ENCODE results near the gene TCP10L.

TCP10L gene

DNA sequence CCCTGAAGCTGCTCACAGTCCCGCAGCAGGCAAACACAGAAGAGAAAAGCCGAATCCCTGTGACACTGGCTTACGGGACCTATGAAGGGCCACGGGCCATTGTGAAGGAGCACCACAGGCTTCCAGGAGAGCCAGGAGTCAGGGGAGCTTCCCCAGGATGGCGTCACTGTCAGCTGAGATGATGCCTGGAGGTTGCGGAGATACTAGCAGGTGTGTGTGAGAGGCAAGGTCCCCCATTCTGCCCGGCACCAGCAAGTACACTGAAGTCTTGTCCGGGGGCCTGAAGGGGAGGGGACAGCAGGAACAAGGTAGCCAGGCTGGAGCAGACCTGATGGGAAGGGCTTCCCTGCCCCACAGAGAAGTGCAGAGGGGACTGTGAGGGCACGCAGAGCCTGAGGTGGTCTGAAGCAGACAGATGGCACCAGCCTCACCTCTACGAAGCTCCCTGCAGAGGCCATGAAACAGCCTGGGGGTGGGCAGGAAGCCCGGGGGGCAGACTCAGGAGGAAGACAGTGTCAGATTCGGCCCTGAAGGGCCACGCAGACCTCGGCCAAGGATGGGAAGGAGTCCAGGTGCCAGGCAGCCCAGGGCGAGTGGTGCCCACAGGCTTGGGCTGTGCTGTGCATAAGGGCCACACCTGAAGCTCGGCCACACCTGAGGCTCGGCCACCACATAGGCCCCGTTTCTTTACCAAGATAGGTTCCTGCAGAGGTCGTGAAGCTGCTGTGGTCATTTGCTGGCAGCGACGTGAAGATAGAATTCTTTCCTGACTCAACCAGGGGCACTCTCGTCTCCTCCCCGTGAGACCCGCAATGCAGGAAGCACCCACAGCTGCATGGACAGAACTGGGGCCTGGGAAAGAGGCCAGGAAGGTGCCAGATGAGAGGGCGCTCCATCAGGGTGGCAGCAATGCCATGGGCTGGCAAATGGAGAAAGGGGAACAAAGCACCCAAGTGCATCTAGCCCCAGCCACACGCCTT lies 10.1 kb downstream of the TCP10L start:
- no peak overlapping the region for H3K18ac ChIP-seq (ENCODE audit: low read depth in 1 of 2, low read length in 2 of 2)
- no peak overlapping the region for H2BK12ac ChIP-seq (ENCODE audit: low read length in 2 of 2)
- H2BK120ac ChIP-seq (ENCODE audit: low read depth, low read length) = no peak overlapping the region
- no peak overlapping the region for H2AK5ac ChIP-seq (ENCODE audit: low read length, severe bottlenecking)
- no peaks in the 10 kb centered on the region for H3K9me3 ChIP-seq (ENCODE audit: control insufficient read depth, low read length)
- H2BK5ac ChIP-seq (ENCODE audit: low read depth, low read length, poor library complexity, severe bottlenecking) = no peak overlapping the region
- H3K14ac ChIP-seq (ENCODE audit: low read length in 2 of 2) = no peak overlapping the region
- H3K4ac ChIP-seq (ENCODE audit: low read depth in 1 of 2, low read length in 2 of 2) = no peak overlapping the region
- WGBS = 90% methylated on average over 26 of the region's 26 CpGs
- H3K27ac ChIP-seq (ENCODE audit: low read length, poor library complexity, severe bottlenecking) = no peak overlapping the region
- no peak overlapping the region for H2AFZ ChIP-seq (ENCODE audit: low read depth, low read length)
- H3K4me3 ChIP-seq (ENCODE audit: insufficient read depth in 1 of 2, low read depth in 1 of 2, low read length in 2 of 2) = no peak overlapping the region
- DNase-seq = no peak
- no peak overlapping the region for H2BK15ac ChIP-seq (ENCODE audit: low read depth, poor library complexity, severe bottlenecking)
- no peaks in the 10 kb centered on the region for H3K36me3 ChIP-seq (ENCODE audit: control insufficient read depth in 1 of 2, insufficient read depth in 2 of 2, low read depth in 1 of 2, low read length in 2 of 2)
- no peak overlapping the region for H4K91ac ChIP-seq (ENCODE audit: low read length)
- no peak overlapping the region for H3K23ac ChIP-seq (ENCODE audit: low read length in 2 of 2)
- no peak overlapping the region for H3K9ac ChIP-seq (ENCODE audit: low read length)
- H4K8ac ChIP-seq (ENCODE audit: low read length) = no peak overlapping the region
- peaks cover 2% of the 10 kb centered on the region for H3K4me1 ChIP-seq (ENCODE audit: control insufficient read depth, insufficient read depth, low read depth, low read length)
- no peak overlapping the region for H3K4me2 ChIP-seq (ENCODE audit: low read length, poor library complexity, severe bottlenecking)
- peaks cover 14 to 44% of the 10 kb centered on the region in 2 experiments for H3K27me3 ChIP-seq (ENCODE audit: control insufficient read depth in 1 of 2, insufficient read depth in 1 of 2, low read length in 2 of 2)
- H3K79me1 ChIP-seq (replicated peaks; ENCODE audit: low read length, poor library complexity, severe bottlenecking) = no peaks in the 10 kb centered on the region

DNA sequence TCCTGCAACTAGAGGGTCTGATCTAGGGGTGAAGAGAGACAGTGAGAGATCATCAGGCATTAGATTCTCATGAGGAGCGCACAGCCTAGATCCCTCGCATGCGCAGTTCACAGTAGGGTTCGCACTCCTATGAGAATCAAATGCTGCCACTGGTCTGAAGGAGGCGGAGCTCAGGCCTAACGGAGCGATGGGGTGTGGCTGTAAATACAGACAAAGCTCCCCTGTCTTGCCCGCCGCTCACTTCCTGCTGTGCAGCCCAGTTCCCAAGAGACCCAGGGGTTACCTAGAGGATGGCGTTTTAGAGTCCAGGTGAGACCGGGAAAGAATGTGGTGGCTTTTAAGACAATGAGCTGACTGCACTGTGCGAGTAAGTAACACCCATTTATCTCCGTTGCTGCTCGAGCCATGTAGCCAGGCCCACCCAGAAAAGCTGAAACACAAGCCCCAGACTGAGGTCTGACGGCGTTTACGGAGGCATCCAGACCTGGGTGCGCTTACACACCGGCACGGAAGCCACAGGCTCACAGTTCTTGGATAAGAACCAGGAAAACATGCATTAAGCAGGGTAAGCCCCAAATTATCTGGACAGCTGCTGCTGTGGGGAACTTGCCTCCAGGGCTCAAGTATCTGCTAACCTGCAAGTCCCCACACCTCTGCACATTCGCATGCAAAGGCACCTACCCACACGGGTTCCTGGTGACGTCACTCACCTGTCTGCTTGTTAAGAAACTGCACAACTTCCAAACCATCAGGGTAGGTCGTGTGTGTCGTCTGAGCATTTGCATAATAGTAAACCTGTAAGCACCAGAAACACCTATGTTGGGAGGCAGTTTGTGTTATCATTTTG lies 12.5 kb downstream of the TCP10L start:
- Histone ChIP-seq H3K36me3 (ENCODE audit: control insufficient read depth in 1 of 2, insufficient read depth in 2 of 2, low read depth in 1 of 2, low read length in 2 of 2) (no peaks in the 10 kb centered on the region), H2BK12ac (ENCODE audit: low read length in 2 of 2) (no peak overlapping the region), H3K9ac (ENCODE audit: low read length) (no peak overlapping the region), H3K4me2 (ENCODE audit: low read length, poor library complexity, severe bottlenecking) (no peak overlapping the region), H3K27me3 (ENCODE audit: control insufficient read depth in 1 of 2, insufficient read depth in 1 of 2, low read length in 2 of 2) (peaks cover 8 to 25% of the 10 kb centered on the region in 2 experiments), H3K4ac (ENCODE audit: low read depth in 1 of 2, low read length in 2 of 2) (no peak overlapping the region), H3K79me1 (replicated peaks; ENCODE audit: low read length, poor library complexity, severe bottlenecking) (no peaks in the 10 kb centered on the region), H3K4me3 (ENCODE audit: insufficient read depth in 1 of 2, low read depth in 1 of 2, low read length in 2 of 2) (no peak overlapping the region), H4K8ac (ENCODE audit: low read length) (no peak overlapping the region), H2BK5ac (ENCODE audit: low read depth, low read length, poor library complexity, severe bottlenecking) (no peak overlapping the region), H3K9me3 (ENCODE audit: control insufficient read depth, low read length) (no peaks in the 10 kb centered on the region), H3K4me1 (ENCODE audit: control insufficient read depth, insufficient read depth, low read depth, low read length) (peaks cover 6% of the 10 kb centered on the region), H2BK15ac (ENCODE audit: low read depth, poor library complexity, severe bottlenecking) (no peak overlapping the region), H3K23ac (ENCODE audit: low read length in 2 of 2) (no peak overlapping the region), H3K27ac (ENCODE audit: low read length, poor library complexity, severe bottlenecking) (no peak overlapping the region), H3K14ac (ENCODE audit: low read length in 2 of 2) (no peak overlapping the region), H2BK120ac (ENCODE audit: low read depth, low read length) (no peak overlapping the region), H4K91ac (ENCODE audit: low read length) (no peak overlapping the region), H3K18ac (ENCODE audit: low read depth in 1 of 2, low read length in 2 of 2) (no peak overlapping the region), H2AK5ac (ENCODE audit: low read length, severe bottlenecking) (no peak overlapping the region), H2AFZ (ENCODE audit: low read depth, low read length) (no peak overlapping the region)
- 80% methylated on average over 25 of the region's 25 CpGs for WGBS
- DNase-seq = no peak

DNA sequence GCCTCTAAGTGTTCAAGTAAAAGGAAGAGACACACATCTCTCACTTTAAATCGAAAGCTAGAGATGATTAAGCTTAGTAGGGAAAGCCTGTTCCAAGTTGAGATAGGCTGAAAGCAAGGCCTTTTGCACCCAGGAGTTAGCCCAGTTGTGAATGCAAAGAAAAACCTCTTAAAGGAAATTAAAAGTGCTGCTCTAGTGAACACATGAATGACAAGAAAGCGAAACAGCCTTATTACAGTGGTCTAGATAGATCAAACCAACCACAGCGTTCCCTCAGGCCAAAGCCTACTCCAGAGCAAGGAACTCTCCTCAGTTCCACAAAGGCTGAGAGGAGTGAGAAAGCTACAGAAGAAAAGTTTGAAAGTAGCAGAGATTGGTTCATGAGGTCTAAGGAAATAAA lies 14.9 kb downstream of the TCP10L start:
- H3K27me3 ChIP-seq (ENCODE audit: control insufficient read depth in 1 of 2, insufficient read depth in 1 of 2, low read length in 2 of 2) = peaks cover 8 to 20% of the 10 kb centered on the region in 2 experiments
- no peak overlapping the region for H3K23ac ChIP-seq (ENCODE audit: low read length in 2 of 2)
- H2BK120ac ChIP-seq (ENCODE audit: low read depth, low read length) = no peak overlapping the region
- H2BK5ac ChIP-seq (ENCODE audit: low read depth, low read length, poor library complexity, severe bottlenecking) = no peak overlapping the region
- no peaks in the 10 kb centered on the region for H3K9me3 ChIP-seq (ENCODE audit: control insufficient read depth, low read length)
- no peak overlapping the region for H3K4me2 ChIP-seq (ENCODE audit: low read length, poor library complexity, severe bottlenecking)
- H2BK12ac ChIP-seq (ENCODE audit: low read length in 2 of 2) = no peak overlapping the region
- 100% methylated on average over 2 of the region's 3 CpGs for WGBS
- no peak overlapping the region for H2BK15ac ChIP-seq (ENCODE audit: low read depth, poor library complexity, severe bottlenecking)
- H3K14ac ChIP-seq (ENCODE audit: low read length in 2 of 2) = no peak overlapping the region
- H4K8ac ChIP-seq (ENCODE audit: low read length) = no peak overlapping the region
- H2AFZ ChIP-seq (ENCODE audit: low read depth, low read length) = no peak overlapping the region
- H3K4ac ChIP-seq (ENCODE audit: low read depth in 1 of 2, low read length in 2 of 2) = no peak overlapping the region
- H3K9ac ChIP-seq (ENCODE audit: low read length) = no peak overlapping the region
- H3K36me3 ChIP-seq (ENCODE audit: control insufficient read depth in 1 of 2, insufficient read depth in 2 of 2, low read depth in 1 of 2, low read length in 2 of 2) = no peaks in the 10 kb centered on the region
- no peak overlapping the region for H3K4me3 ChIP-seq (ENCODE audit: insufficient read depth in 1 of 2, low read depth in 1 of 2, low read length in 2 of 2)
- no peak overlapping the region for H3K18ac ChIP-seq (ENCODE audit: low read depth in 1 of 2, low read length in 2 of 2)
- no peaks in the 10 kb centered on the region for H3K79me1 ChIP-seq (replicated peaks; ENCODE audit: low read length, poor library complexity, severe bottlenecking)
- no peak overlapping the region for H2AK5ac ChIP-seq (ENCODE audit: low read length, severe bottlenecking)
- DNase-seq = no peak
- H3K27ac ChIP-seq (ENCODE audit: low read length, poor library complexity, severe bottlenecking) = no peak overlapping the region
- H3K4me1 ChIP-seq (ENCODE audit: control insufficient read depth, insufficient read depth, low read depth, low read length) = peaks cover 6% of the 10 kb centered on the region
- no peak overlapping the region for H4K91ac ChIP-seq (ENCODE audit: low read length)
